SK-MEL-5 (cell line): Measurements from ENCODE around the gene NCOA7. TPM values are rescaled to one million over a fixed set of nuclear protein-coding genes. Genes with fewer than 3 reads are reported as not detected.

Source experiments
- DNase-seq: peaks from one replicate; pipeline ENCODE4 v3.0.0-alpha.2; 2016; ENCODE audit warnings: low read depth, low spot score
- in situ Hi-C: cut with HindIII; loops from 2 replicates; pipeline ENCODE4 v1.10.0; 2016; ENCODE audit warnings: low sequenced_read_pairs, high pct_unique_total_duplicates, low pct_unique_long_range_greater_than_20kb
- total RNA-seq: library from RNA; depleted of rRNA; stranded (reverse); fragments of >200 nt; shearing (Covaris generic); gene quantifications from 2 replicates; pipeline ENCODE4 v1.2.3, GENCODE V29; 2014

Gene NCOA7
- total RNA-seq, 1 experiment from 2014 or later = 23.7 TPM

DNA sequence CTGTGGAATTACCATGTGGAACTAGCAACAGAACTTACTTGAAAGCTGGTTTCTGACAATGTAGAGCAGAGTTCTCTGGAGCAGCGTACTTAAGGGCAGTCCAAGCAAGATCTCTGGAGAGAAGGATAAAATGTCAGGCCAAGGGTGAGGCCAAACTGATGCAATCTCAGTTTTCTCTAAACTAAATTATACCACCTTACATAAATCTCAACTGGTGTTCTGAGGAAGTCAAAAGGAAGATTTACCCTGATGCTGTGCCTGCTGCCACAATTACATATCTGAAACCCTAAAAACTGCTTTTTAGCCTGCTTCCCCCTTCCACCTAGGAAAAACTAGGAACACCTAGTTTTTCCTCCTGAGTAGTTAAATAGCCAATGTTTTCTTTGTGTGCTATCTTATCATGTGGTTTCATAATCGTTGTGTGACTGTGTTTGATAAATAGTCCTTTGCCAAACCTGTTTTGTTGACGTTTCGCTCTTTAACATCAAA lies 28.1 kb downstream of the NCOA7 start:
- no peak for DNase-seq
- in situ Hi-C loops = no loop called here

DNA sequence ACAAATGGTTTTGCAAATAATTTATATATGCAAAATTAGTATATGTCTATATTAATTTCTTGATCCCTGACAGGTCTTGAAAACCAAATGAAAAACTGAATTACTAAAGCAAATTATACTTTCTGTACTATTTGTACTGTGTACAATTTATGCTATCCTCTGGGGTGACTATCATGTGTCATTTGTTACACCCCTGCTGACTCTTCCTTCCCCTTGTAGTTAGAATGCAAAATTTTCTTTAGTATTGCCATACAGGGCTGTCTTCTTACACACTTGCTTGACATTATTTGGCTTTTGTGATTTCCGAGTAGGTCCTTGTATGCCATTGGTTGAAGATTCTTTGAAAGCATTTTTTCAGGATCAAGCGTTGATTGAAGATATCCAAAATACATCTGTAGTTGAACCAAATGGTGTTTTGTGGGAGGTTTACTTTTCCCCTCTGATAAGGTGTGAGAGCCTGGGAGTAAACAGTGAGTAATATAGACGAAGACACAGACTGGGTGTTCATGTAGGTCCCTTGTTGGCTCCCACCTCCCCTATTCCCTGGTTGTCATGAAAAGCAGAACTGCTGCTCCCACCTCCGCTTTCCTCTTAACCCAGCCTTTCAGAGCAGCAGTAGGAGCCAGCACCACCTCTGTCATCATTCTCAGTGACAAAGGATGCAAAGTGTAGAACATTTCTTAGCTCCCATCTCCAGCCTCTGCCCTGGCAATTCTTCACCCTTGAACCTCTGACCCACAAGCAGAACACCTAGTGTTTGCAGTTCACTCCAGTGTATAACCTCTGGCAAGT lies 29.0 kb downstream of the NCOA7 start:
- DNase-seq = no peak
- in situ Hi-C loops = no loop called here

GRCh38 chr6:125821825-125822281 lies 31.1 kb downstream of the NCOA7 start:
- peak; percentile 98 for DNase-seq
- in situ Hi-C loops = no loop called here

GRCh38 chr6:125823180-125823579 lies 32.4 kb downstream of the NCOA7 start:
- in situ Hi-C loops = no loop called here

DNA sequence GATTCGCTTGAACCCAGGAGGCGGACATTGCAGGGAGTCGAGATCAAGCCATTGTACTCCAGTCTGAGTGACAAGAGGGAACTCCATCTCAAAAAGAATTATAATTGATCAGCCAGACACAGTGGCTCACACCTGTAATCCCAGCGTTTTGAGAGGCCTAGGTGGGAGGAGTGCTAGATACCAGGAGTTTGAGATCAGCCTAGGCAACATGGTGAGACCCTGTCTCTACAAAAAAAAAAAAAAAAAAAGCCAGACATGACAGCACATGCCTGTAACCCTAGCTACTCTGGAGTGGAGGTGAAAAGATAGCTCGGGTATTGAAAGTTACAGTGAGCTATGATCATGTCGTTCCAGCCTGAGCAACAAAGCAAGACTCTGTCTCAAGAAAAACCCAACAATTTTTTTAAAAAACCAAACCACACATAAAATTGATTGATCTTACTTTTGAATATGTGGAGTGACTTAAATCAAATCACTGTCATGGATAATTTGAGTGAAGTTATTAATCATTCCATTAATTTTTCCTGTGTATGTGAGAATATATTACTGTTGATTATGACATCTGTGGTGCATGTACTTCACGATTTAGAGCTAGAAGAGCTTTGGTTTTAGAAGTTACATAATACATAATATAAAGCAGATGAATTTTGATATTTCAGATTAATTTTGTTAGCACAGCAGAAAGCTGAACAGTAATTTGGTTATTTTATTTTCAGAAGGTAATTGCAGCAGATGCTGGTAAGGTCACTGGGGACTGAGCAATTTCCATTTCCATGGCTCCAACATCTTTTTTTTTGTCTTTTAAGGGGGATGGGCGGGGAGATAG lies 34.4 kb downstream of the NCOA7 start:
- no peak for DNase-seq
- in situ Hi-C loops = no loop called here

More at GRCh38 chr6:125823180-125823579, 32.4 kb downstream of the NCOA7 start:
- no peak for DNase-seq

DNA sequence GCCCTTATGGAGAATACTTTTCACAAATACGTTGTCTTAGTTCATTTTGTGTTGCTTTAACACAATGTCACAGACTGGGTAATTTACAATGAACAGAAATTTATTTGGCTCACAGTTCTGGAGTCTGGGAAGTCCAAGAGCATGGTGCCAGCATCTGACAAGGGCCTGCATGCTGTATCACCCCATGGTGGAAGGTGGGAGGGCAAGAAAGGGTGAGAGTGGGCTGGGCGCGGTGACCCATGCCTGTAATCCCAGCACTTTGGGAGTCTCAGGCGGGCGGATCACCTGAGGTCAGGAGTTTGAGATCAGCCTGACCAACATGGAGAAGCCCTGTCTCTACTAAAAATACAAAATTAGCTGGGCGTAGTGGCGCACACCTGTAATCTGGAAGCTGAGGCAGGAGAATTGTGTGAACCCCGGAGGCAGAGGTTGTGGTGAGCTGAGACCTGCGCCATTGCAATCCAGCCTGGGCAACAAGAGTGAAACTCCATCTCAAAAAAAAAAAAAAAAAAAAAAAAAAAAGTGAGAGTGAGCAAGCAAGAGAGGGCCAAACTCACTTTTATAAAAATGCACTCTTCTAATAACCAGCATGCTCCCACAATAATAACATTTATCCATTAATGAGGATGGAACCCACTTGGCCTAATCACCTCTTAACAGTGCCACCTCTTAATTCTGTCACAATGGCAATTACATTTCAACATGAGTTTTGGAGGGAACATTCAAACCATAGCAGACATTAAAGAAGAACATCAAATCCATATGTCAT lies 36.1 kb downstream of the NCOA7 start:
- no peak for DNase-seq
- in situ Hi-C loops = no loop called here

- in situ Hi-C loops = no loop called here
- DNase-seq = no peak
Measured at GRCh38 chr6:125827788-125828320, 37.1 kb downstream of the NCOA7 start.

GRCh38 chr6:125828476-125829039 lies 37.8 kb downstream of the NCOA7 start:
- in situ Hi-C loops = no loop called here
- no peak for DNase-seq

GRCh38 chr6:125829433-125829832 lies 38.7 kb downstream of the NCOA7 start:
- in situ Hi-C loops = no loop called here
- no peak for DNase-seq

- in situ Hi-C loops = no loop called here
- no peak for DNase-seq
Measured at GRCh38 chr6:125831659-125832058, 40.9 kb downstream of the NCOA7 start.

- DNase-seq = no peak
- in situ Hi-C loops = no loop called here
Measured at GRCh38 chr6:125832391-125833117, 41.8 kb downstream of the NCOA7 start.

GRCh38 chr6:125834348-125834747 lies 43.6 kb downstream of the NCOA7 start:
- DNase-seq = peak; percentile 84
- in situ Hi-C loops = no loop called here

GRCh38 chr6:125835221-125835744 lies 44.5 kb downstream of the NCOA7 start:
- DNase-seq = no peak
- in situ Hi-C loops = no loop called here

- no peak for DNase-seq
- in situ Hi-C loops = no loop called here
Measured at GRCh38 chr6:125836466-125836865, 45.7 kb downstream of the NCOA7 start.

GRCh38 chr6:125839471-125839870 lies 48.7 kb downstream of the NCOA7 start:
- peak; percentile 89 for DNase-seq
- in situ Hi-C loops = no loop called here

- in situ Hi-C loops = no loop called here
- DNase-seq = peak; percentile 58
Measured at GRCh38 chr6:125839879-125840278, 49.1 kb downstream of the NCOA7 start.
